ENCODE measurements around the gene BANP.

GRCh38 chr16:88035292-88035691, 84.1 kb downstream of the BANP start:
- no peak for TF ChIP-seq POLR2AphosphoS5 (IDR thresholded peaks at IDR 0.05; ENCODE audit: low read depth, low read length)
- no peak for TF ChIP-seq CTCF (IDR thresholded peaks at IDR 0.05)
